Activated CD4-positive, alpha-beta T cell treated with anti-CD3 and anti-CD28 coated beads, Interleukin-2, amount 50 U/mL, for 16 hours (primary cell): Measurements from ENCODE around the gene RIPK4.
"Not testable (repeated sequence)": the region's sequence is repeated elsewhere in the genome, so short reads cannot be mapped to it uniquely, and the experiment has no call there.

Experiments
- DNase-seq: peaks from one replicate; pipeline ENCODE4 v3.0.0-alpha.2; 2020

RIPK4 gene

DNA sequence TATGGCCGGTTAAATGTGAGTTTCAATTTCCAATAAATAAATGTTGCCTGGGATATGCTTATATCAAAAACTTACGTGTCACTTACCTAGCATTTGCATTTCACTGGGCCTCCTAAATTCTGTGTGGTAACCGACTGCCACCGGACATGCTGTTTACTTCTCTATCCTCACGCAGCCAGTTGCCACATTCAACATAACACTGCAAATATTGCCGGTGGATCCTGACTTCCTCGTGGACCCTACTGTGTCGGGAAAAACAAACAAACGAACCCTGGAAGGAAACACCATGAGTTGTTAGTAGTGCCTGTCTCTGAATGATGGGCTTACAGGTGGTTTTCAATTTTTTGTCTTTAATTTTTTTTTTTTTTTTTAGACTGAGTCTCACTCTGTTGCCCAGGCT is 54.1 kb downstream of the RIPK4 start:
- DNase-seq: no peak

DNA sequence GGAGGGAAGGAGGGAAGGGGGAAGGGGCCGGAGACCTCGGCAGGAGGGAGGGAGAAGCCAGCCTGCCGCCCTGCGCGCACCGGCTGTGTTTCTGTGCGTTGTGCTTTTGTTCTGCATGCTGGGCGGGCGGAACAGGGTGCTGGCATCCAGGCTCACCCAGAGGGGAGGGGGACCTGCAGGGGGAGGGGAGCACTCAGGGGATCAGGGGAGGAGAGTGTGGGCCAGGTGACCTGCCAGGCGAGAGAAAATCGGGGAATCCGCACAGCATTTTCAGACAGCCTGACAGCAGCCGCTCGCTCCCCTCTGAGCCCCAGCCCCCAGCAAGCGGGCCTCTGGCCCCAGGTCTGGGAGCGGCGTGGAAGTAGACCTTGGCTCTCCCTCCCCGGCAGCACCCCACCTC is 54.7 kb downstream of the RIPK4 start:
- DNase-seq: no peak

DNA sequence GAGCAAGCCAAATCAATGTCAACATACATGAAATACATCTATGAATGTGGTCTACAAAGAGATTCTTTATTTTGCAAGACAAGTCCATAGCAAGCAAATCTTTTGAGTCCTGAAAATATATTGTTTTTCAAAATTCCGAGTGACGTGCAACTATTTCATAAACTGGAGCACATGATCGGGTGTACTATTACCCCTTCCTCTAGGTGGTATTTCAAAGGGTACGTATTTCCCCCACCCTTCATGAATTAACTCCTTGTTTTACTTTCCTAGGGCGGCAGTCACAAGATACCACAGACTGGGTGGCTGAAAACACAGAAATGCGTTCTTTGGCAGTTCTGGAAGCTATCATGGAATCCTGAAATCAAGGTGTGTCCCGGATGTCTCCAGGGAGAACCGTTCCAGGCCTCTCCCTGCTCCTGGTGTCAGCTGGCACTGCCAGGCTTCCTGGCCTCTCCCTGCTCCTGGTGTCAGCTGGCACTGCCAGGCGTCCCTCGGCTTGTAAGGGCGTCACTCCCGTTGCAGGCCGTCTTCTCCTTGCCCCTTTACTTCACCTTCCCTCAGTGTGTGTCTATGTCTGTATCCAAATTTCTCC is 55.3 kb downstream of the RIPK4 start:
- no peak for DNase-seq

DNA sequence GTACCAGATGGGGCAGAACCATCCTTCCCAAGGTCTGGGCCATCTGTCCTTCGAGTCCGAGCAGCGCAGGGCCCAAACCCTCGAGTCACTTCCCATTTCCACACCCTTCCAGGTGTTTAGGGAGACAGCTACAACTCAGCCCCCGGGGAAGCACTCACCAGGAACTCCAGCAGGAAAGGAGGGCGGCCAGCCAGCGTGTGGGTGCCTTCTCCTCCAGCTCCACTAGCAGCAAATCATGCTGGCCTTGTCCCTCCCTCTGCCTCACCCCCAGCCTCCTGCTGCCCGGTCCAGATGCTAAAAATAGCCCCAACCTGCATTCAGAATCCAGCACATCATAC is 56.1 kb downstream of the RIPK4 start:
- no peak for DNase-seq

DNA sequence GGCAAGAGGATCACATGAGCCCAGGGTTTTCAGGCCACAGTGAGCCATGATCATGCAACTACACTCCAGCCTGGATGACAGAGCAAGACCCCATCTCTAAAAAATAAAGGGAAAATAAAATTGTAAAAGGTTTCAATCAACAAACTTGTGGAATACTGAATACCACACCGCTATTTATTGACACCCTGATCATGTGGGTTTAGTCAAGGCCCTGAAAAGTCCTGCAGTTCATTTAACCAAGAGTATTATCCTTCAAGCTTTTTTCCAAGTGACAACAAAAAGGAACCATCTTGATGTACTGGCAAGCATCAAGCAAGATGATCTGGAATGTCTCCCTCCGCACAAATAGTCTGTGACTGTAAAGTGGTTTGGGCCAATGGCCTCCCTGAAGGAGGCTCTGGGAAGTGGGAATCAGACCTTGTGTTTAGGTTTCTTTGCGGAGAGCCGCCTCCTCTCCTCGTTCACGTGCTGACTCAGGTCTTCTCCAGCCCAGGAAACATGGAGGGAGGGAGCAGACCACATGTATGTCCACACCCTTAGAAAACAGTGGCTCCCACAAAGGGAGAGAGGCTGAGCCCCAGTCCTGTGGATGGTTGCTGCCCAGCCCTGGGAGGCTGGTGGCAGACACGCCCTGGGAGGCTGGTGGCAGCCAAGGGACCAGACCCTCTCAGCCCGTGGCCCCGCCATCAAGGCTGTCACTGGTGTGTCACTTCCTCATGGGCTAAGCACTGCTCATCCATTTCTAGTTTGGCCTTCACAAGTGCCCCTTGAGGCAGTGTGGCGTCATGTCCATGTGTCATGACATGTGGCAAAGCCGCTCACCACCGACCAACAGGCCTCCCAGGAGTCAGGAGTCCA is 56.7 kb downstream of the RIPK4 start:
- DNase-seq: no peak

DNA sequence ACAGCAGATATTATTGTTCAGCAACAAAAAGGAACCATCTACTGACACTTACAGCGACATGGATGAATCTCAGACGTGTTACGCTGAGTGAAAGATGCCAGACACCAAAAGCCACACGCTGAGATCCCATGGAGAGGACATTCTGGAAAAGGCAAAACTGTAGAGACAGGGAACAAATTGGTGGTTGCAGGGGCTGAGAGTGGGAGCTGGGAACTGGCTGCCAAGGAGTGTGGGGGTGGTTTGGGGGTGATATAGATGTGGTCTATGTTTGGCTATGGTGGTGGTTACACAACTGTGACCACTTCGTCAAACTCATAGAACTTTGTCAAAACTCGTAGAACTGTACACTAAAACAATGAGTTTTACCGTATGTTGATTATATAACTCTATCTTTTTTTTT is 57.7 kb downstream of the RIPK4 start:
- no peak for DNase-seq

DNA sequence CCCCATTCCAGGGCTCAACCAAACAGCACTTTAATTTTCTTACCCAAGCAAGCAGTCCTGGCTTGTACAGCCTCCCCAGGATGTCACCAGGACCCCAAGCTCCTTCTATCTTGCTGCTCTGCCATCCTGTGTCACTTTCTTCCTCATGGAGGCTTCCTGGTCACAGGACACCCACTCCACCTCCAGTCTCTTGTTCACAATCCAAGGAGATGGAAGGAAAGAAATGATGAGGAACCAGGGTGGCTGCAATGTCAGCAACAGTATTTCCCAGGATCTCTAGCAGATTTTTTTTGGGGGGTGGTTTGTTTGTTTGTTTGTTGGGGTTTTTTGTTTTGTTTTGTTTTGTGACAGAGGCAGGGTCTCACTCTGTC is 58.9 kb downstream of the RIPK4 start:
- no peak for DNase-seq

DNA sequence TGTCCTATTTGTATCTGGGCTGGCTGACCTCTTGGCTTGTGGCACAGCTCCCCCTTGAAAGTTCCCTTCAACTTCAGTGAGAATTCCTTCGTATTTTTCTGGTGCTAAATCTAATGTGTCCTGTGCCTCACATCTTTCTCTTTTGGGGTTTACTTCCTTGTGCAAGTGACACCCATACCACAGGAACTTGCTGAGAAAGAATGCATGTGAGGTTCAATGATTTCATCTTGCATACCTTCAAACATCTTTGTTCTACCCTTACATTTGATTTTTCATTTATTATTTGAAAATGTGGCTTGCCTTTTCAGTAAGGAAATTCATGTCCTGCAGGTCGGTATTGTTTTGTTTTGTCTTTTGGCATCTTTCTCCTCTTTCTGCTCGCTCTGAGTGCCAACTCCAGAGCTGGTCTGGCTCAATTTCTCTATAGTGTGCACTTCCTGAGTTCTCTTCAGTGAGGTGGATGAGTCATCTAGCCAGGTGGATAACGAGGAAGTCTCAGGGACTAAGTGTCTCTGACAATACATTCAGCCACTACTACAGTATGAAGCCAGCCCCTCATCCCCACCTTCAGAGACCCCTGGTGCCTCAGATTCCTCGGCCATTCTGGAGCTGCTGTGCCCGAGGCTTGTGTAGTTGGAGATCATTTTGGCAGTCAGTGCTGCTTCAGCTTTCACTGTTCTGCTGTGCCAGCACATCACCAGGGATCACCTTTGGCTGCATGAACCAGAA is 59.5 kb downstream of the RIPK4 start:
- DNase-seq: no peak

DNA sequence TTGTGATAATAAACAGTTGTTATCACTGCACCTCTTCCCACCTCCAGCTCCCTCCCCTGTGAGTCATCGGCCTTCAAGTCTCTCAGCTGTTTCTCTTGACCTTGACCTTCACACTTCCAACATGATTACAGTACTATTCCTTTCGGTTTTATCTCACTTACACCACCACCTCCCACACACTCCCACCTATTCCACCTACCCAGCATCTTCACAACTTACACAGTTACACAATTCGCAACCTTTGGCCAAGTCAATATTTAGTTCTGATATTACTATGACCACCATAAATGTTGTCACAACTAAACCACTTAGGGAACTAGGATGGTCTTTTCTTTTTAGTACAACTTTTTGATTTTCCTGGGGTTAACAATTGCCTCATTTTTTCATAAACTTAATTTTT is 60.2 kb downstream of the RIPK4 start:
- peak; percentile 58 for DNase-seq

DNA sequence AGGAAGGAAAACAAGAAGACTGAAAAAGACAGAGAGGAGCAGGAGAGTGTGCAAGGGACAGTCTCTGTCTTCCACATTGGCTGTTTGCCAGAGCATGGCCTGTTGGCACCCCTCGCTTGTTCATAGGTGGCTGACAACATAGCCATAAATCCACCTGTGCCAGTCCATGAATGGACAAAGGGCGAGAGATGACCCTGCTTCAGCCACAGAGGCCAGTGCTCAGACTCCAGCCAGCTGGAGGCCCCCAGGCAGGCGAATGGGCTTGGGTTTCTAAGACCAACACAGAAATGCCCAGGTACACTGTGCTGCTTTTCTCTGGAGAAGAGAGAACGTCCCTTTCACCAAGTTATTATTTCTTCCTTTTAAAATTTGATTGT is 60.6 kb downstream of the RIPK4 start:
- DNase-seq: no peak

DNA sequence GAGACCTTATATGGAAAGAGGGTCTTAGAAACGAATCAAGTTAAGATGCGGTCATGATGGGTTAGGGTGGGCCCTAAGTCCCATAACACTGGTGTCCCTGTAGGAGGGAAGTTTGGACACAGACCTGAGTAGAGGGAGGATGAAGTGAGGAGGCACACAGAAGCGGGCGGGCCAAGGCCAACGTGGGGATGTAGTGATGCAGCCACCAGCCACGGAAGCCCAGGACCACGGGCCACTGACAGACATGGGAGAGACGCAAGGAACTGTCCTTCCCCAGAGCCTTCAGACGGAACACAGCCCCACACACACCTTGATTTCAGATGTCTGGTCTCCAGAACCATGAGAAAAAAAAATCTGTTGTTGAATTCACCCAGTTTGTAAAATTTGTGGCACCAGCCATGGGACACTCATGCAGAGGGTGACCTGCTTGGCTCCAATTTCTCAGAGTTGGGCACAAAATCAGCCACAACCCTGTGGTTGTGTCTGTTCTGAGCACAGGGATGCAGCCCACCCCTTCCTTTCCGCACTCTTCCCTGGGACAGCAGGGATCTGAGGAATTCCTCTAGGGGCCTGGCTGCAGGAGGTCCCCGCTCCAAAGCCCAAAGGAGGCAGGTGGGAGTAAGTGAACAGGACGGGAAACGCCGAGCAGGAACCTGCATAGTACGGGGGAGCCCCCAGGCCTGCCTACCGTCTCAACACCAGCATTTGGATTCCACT is 61.1 kb downstream of the RIPK4 start:
- no peak for DNase-seq

DNA sequence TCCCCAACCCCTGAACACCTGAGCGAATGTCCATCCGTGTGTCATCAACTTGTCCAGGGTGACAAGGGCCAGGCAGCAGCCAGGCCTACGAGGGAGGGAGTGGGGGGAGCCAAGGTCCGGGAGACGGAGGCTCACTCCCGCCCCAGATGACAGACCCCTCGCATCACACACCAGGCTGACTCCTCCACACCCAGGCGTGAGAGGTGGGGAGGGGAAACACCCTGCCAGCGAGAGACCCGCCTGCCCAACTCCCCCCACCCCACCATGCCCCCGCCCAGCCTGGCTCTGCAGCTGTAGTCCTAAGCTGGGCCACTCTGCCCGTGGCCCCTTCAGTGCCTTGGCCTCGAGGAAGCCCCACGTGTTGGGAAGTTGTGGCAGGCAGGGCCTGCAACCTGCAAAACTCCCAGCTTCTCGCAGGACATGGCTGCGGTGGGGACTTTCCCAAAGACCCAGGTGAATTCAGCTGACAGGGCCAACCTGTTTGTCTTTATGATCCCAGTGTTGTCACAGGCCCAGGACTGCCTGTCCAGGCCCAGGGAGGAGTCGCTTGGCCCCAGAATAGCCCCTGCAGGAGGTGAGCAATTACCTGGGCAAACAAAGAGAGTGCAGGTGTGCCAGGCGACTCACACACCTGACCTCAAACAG is 62.9 kb downstream of the RIPK4 start:
- DNase-seq: no peak

DNA sequence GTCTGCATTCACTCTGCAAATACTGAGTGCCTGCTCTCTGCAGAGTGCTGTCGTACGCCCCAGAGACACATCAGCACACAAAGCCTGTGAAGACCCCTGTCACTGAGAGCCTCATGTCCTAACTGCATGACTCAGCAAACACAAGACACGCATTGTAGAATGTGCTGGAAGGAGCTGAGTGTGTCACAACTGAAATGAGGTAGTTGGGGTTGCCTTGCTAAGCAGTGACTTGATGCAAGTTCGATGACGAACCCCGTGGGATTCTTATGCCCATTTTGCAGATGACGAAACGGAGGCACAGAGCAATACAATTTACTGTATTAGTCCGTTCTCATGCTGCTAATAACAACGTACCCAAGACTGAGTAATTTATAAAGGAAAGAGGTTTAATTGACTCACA is 65.1 kb downstream of the RIPK4 start:
- DNase-seq: no peak

DNA sequence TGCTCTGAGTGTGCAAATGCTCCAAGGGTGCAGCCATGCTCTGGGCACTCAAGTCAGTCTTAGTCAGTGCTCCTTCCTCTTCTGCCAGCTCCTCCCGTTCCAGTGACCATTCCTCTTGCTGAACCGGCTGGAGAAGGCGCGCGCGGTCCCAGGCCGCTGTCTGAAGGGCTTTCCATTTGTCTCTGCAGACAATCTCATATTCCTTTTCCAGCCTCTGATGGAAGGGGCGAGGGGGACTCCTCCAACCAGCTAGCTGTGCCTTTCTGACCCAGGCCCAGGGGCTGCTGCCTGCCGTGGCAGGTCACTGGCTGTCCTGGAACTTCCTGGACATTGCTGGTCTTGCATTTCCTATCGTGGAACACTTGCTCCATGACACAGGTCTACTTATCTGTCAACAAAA is 67.5 kb downstream of the RIPK4 start:
- no peak for DNase-seq

DNA sequence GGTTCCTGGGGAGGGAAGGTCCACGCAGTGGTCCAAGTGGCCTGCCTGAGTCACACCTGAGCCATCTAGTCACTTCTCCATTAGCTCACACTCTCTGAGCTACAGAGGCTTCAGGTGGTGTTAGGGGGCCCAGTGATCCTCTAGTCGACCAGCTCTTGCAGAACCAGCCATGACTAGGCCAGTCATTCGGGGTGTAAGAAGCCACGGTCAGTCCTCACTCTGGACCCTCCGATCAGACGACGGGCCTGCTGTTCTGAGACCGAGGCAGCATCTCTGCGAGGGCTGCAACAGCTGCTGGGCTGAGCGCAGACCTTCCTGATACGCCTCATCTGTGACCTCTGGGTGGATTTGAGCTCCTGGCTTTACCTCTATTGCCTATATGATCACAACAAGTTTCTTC is 68.8 kb downstream of the RIPK4 start:
- no peak for DNase-seq

DNA sequence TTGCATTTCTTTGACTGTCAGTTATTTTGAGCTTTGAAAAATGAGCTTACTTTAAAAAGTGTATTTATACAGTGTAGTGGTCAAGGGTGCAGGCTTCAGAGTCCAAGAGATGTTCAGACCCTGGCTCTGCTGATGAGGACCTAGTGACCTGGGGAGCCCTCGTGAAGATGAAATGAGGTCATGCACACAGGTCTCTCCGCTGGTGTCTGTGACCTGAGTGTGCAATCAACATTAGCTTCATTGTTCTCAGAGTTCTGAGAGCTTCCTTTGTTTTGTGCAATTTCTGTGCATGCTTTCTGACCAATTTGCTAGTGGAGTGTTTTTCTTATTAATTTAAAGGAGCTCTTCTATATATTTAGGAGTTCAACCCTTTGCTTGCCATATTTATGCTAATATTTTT is 71.3 kb downstream of the RIPK4 start:
- no peak for DNase-seq

DNA sequence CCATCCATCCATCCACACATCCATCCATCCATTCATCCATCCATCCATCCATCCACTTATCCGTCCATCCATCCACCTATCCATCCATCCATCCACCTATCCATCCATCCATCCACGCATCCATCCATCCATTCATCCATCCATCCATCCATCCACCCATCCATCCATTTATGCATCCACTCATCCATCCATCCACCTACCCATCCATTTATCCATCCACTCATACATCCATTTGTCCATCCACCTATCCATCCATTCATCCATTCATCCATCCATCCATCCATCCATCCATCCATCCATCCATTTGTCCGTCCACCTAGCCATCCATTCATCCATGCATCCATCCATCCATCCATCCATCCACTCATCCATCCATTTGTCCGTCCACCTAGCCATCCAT is 72.8 kb downstream of the RIPK4 start:
- not testable (repeated sequence) for DNase-seq

DNA sequence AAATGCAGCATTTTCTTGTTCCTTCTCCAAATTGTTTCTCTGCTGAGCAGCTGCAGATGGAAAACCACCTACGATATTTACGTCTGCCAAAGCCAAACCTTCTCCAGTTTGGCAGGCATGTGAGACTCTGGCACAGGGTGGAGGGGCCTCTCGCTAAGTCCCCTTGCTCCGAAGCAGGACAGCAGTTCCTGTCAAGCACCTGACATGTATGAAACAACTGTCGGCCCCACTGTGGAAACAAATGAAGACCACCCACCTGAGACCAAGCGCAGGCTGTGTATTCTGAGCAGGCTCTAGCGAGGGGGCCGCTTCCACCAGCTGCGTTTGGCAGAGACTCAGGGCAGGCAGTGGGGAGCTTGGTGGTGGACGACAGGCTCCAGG is 74.7 kb downstream of the RIPK4 start:
- no peak for DNase-seq

DNA sequence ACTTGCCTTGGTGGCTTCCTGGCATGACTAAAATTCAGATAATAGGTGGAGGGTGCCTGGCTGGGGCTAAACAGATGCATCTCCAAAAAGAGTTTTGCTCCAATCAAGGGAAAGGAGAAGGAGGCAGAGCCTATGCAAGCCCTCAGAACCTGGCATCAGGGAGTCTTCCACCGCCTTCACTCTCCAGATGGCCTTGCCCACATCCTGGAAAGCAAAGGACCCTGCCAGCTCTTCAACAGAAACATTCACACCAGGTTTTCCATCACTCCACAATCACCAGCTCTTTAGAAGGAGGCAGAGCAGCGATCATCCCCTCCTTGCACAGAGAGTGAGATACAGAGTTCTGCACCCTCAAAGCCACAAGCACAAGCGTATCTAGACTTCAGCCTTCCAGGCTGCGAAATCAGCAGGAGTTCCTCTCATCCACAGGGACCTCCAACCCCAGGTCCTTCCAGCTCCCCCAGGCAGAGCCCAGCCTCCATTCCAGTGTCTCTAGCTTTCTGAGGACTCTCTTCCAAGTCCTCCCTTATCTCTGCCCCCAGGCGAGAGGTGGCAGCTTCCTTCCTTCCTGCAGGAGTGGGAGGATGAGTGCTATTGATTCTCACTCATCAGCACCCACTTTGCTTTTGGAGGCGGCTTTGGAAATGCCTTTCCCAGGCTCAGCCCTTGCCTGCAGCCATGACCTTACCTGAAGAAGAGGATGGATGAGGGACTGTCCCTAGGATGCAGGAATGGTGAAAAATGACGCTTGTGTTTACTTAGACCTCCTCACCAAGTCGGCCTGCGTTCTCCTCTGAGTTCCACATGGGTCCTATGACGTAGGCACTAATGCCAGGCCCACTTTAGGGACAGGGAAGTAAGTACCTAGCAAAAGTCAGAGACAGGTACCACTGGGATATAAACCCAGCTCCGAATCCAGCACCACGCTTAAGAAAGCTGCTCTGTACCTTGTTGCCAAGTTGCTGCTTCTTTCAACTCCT is 75.4 kb downstream of the RIPK4 start:
- DNase-seq: no peak
